ENCODE results near the gene PLCG1.

PLCG1 gene

DNA sequence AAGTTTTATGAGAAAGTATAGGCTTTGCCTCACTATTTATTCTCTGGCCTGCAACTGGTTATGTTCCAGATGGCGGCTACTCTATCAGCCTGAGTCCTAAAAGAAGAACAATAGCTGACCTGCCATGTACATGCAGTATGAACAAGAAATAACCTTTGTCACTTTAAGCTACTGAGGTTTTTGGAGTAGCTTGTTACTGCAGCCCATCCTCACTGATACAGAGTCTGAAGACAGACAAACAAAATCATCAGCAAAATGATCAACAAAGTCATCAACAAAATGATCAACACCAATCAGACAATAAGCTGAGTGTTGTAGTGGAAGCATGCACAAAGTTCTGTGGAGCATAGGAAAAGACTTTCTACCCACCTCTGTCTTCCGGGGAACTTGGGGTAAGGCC is 82.5 kb downstream of the PLCG1 start:
- no peak for DNase-seq

DNA sequence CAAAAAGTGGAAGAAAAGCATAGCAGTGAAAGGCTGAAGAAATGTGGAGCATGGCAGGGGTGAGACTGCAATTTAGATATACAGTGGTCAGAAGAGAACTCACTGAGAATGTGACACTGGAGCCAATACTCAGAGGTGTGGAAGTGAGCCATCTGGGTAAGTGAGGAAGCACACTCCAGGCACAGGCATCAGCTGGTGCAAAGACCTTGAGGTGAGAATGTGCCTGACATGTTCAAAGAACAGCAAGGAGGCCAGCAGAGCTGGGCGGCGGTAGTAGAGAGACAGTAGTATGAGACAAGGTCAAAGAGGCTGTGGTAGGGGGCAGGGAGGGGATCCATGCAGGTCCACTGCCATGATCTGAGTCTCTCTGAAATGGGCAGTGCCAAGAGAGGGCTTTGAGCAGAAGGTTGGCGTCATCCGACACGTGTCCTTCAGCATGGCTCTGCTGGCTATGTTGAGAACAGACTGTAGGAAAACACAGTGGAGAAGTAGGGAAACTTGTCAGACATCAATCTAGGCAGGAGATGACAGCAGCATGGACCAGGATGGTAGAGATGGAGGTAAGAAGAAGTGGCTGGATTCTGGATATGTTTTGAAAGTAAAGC is 84.4 kb downstream of the PLCG1 start:
- DNase-seq, result no peak

DNA sequence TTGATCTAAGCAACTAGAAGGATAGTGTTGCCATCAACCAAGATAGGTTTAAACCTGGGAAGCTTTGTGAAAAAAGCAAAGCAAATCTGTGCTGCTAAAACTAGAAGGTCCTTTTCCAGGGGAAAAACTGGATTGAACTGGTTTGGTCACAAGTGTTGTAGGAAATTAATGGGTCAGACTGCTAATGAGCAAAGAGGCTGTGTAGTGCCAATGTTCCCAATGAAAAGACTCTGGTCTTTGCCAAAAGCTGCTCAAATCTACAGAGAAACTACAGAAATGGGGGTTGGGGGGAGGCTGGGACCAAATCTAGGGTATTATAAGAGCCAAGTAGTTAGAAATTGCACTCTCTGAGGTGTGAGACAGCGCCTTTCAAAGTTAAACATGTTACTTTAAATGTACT is 85.0 kb downstream of the PLCG1 start:
- DNase-seq, result no peak

DNA sequence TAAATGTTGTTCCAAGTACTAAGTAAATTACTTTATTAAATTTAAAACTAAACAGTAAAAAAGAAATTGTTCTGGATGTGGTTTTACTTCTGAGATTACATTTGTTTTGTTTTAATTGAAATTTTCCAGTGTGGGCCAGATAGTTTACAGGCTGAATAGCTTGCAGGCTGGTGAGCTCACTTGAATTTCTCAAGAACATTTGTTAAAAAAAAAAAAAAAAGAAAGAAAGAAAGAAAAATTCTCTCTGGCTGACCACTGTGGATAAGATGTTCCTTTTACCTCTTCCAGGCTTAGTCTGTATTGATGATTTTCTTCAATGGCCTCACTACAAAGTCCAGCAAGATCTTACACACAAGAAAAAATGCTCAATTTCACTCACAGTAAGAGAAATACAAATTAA is 85.4 kb downstream of the PLCG1 start:
- no peak for DNase-seq

DNA sequence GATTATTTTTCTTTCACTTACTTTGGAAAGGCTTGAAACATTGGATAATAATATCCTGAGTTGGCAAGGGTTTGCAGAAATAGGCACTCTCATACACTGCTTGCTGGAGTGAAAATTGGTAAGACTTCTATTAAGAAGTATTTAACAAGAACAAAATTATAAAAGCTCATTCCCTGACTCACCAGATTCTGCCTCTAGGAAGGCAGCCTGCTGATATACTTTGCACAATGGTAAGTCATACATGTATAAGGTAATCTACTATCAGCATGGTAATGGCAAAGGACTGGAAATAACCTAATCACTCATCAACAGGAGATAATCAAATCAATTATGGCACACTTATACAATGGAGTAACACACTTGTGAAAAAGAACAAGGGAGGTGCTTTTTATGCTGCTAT is 85.8 kb downstream of the PLCG1 start:
- DNase-seq, result no peak

DNA sequence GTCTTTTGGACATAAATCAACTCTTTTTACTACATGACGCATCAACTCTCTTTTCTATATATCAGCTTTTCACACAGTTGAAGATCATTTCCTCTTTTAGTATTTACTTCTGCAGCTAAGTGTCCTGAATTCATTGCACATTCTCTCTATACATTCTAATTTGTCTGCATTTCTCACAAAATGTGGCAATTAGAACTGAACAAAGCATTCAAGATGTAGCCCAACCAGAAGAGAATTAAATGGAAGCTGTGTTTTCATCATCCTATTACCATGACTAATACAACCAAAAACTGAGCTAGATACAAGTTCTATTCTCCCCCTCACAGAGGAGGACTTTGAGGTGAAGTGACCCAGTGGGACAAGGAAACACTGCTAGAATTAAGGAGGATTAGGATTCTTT is 86.9 kb downstream of the PLCG1 start:
- no peak for DNase-seq

DNA sequence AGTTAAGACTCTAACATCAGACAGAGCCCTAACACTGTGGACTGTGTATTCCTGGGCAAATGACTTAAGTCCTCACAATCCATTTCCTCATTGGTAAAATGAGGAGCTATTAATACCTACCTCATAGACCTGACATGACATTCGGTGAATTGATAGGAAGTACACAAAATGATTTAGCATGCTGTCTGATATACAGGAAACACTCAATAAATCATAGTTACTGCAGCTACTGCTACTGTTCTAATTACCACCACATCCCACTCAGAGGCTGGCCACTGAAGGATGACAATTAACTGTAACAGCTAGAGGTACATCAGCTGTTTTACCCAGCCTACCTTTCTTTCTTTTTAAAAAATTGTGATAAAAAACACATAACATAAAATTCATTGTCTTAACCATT is 87.7 kb downstream of the PLCG1 start:
- DNase-seq, result no peak

DNA sequence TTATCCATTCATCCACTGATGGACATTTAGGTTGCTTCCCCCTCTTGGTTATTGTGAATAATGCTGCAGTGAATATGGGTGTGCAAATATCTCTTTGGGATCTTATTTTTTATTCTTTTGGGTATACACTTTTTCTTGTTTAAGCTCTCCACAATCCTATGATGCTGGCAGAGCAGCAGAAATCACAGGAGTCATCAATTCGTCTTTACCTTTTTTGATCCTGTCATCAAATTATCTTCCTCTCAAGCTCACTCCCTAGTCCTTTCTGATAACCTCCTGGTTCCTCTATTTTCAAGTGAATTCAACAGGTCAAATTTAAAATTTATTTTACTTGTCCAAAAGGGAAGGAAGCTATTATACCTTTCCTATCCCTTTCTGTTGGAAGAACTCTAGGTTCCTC is 89.1 kb downstream of the PLCG1 start:
- no peak for DNase-seq
